Measurements from ENCODE around the gene GDPGP1. TPM values are rescaled to one million over a fixed set of nuclear protein-coding genes. Genes with fewer than 3 reads are reported as not detected.
A peak's percentile ranks its signal among the peaks of the same experiment; 100 is the strongest.
"Not testable (repeated sequence)": the region's sequence is repeated elsewhere in the genome, so short reads cannot be mapped to it uniquely, and the experiment has no call there.

The GDPGP1 gene
- polyA plus RNA-seq, 3 donors from 2014 or later: 0.82 to 5.9 (median 1.4) TPM

DNA sequence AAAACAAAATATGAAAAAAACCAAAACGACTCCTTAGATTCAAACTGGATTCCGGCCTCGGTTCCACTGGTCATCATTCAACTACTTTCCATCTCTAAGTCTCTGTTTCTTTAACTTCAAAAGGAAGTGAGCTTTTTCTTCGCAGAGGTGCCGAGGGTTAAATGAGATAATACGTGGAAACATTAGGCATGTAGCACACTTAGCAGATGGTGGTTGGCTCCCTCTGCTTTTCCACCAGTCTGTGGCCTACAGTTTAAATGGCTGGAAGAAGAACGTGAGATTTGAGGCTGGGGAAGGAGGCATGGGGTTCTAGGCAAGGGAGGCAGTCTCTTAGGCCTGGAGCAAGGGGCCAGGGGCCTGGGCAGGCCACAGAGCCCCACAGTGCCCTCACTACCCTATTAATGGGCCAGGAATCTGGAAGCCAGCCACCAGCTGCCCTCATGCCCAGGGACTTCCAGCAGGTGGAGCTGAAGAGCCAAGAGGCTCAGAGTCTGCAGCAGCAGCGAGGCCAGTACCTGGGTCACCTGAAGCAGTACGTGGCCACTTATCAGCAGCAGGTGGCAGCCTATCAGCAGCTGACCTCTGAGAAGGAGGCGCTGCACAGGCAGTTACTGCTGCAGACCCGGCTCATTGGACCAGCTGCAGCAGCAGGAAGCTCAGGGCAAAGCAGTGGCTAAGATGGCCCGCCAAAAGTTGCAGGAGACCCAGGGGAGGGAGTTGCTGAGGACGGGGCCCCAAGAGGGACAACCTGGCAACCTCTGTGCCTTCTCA, 59.2 kb downstream of the GDPGP1 start:
- not testable (repeated sequence) for H3K27me3 Mint-ChIP-seq (ENCODE audit: low read depth in 3 of 3); H3K4me1 Mint-ChIP-seq; H3K4me3 Mint-ChIP-seq; H3K9me3 Mint-ChIP-seq; H3K36me3 Mint-ChIP-seq; H3K27ac Mint-ChIP-seq
- DNase-seq: peak; percentile 42 to 60 (median 48)

DNA sequence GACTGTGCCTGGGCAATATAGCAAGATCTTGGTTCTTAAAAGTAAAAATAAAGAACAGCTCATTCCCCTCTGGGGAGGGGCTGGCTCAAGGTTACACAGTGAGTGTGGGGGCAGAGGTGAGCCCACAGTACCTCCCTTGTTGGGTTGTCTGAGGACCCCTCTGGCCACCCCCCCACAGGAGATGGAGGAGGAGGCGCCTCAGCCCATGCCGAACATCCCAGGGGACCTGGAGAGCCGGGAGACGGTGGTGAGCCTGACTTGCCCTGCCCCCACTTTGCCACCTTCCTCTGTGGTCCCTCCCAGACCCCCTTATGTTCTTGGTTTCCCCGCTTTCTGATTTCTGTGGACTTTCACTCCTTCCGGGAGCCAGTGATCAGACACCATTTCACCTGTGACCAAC, 60.1 kb downstream of the GDPGP1 start:
- DNase-seq: no peak
- H3K4me1 Mint-ChIP-seq: peaks cover 4 to 6% of the 10 kb centered on the region in 2 donors
- H3K4me3 Mint-ChIP-seq: no peak overlapping the region
- H3K27me3 Mint-ChIP-seq (ENCODE audit: low read depth in 3 of 3): peaks cover 0 to 6% (median 3%) of the 10 kb centered on the region in 3 donors
- no peaks in the 10 kb centered on the region for H3K36me3 Mint-ChIP-seq
- no peak overlapping the region for H3K27ac Mint-ChIP-seq
- no peaks in the 10 kb centered on the region for H3K9me3 Mint-ChIP-seq

DNA sequence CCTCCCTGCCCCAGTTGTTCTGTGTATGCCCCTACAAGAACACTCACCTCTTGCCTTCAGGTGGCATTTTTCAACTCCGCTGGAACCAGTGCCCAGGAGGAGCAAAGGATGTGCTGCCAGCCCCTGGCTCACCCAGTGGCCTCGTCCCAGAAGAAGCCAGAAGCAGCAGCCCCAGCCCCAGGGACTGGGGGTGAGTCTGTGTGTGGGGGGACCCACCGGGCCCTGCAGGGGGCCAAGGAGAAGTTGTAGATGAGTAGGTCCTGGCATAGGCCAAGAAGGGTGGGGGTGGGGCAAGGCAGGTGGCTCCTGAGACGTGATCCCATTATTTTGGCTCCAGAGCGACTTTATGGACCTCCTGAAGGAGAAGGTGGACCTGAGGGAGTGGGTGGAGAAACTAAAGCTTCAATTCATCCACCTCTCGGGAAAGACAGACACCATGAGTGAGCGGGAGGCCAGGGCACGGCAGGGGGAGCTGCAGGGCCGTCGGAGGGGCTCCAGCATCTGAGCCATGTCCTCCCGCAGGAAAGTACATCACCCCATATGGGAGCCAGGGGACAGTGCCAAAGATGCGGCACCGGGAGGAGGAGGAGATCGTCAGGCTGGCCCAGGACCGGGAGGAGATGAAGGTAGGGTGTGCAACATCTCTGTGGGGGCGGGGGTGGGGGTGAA, 60.7 kb downstream of the GDPGP1 start:
- Mint-ChIP-seq H3K9me3 (no peaks in the 10 kb centered on the region), H3K27ac (no peak overlapping the region), H3K27me3 (ENCODE audit: low read depth in 3 of 3) (peaks cover 0 to 6% (median 5%) of the 10 kb centered on the region in 3 donors), H3K36me3 (no peaks in the 10 kb centered on the region), H3K4me3 (no peak overlapping the region), H3K4me1 (peaks cover 4 to 6% of the 10 kb centered on the region in 2 donors)
- DNase-seq: no peak

DNA sequence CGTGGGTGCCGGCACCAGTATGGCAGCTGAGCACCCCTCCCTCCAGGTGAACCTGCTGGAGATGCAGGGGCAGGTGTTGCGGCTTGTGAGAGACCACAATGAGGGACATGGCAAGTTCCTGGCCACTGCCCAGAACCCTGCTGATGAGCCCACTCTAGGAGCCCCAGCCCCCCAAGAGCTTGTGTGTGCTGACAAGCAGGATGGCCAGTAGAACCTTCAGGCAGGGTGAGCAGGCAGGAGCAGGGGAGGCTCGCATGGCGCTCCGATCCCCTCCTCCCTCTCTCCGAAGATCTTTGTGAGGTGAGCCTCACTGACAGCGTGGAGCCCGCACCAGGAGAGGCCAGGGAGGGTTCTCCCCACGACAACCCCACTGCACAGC, 61.2 kb downstream of the GDPGP1 start:
- H3K27me3 Mint-ChIP-seq (ENCODE audit: low read depth in 3 of 3): peaks cover 0 to 6% (median 5%) of the 10 kb centered on the region in 3 donors
- no peaks in the 10 kb centered on the region for H3K36me3 Mint-ChIP-seq
- no peak overlapping the region for H3K4me3 Mint-ChIP-seq
- peaks cover 4 to 6% of the 10 kb centered on the region in 2 donors for H3K4me1 Mint-ChIP-seq
- no peak overlapping the region for H3K27ac Mint-ChIP-seq
- DNase-seq: no peak
- H3K9me3 Mint-ChIP-seq: no peaks in the 10 kb centered on the region

Other genes starting within 250 kb of the GDPGP1 start
- gene ZNF710, start 232.9 kb upstream of the GDPGP1 start, polyA plus RNA-seq: 1 to 10 TPM; 1.7 to 3.4 (median 2.3) TPM
- 100 to 1,000 TPM; 160 to 330 (median 218) TPM for gene IDH2, start 131.7 kb upstream of the GDPGP1 start, polyA plus RNA-seq
- 10 to 100 TPM in 2 of 3 donors, 1 to 10 TPM in 1; 3.3 to 12.1 (median 11.4) TPM for gene SEMA4B, start 32.9 kb upstream of the GDPGP1 start, polyA plus RNA-seq
- gene CIB1, start 268 bp upstream of the GDPGP1 start, polyA plus RNA-seq: 100 to 1,000 TPM; 219 to 304 (median 265) TPM
- gene TTLL13, start 15.3 kb downstream of the GDPGP1 start, polyA plus RNA-seq: 1 to 10 TPM in 1 of 3 donors, under 1 TPM in 2; 0.23 to 2.0 (median 0.24) TPM
- gene NGRN, start 31.5 kb downstream of the GDPGP1 start, polyA plus RNA-seq: 10 to 100 TPM; 20.2 to 32.1 (median 26.0) TPM
- under 1 TPM in 1 of 3 donors, not detected in 2; 0.16 TPM for gene ZNF774, start 118.1 kb downstream of the GDPGP1 start, polyA plus RNA-seq
- gene IQGAP1, start 154.0 kb downstream of the GDPGP1 start, polyA plus RNA-seq: 100 to 1,000 TPM; 179 to 346 (median 238) TPM

Data from immature natural killer cell (primary cell).